ENCODE data around the gene SYAP1.

SYAP1 gene

GRCh38 chrX:16786791-16787735 is 67.7 kb downstream of the SYAP1 start:
- H3K4me2 ChIP-seq (ENCODE audit: insufficient read depth, low read length) = peak overlapping the region; percentile 74
- H2AFZ ChIP-seq (ENCODE audit: low read depth, low read length) = peak overlapping the region; percentile 64
- peak overlapping the region; percentile 70; the same call in 1 of the 2 replicates for H3K27ac ChIP-seq (ENCODE audit: low read length)
- H3K9me3 ChIP-seq (ENCODE audit: insufficient read depth, low read length, severe bottlenecking) = no peaks in the 10 kb centered on the region
- H3K4me1 ChIP-seq (ENCODE audit: insufficient read depth, low read length) = peaks cover 21% of the 10 kb centered on the region
- peaks cover 12% of the 10 kb centered on the region for H3K36me3 ChIP-seq (ENCODE audit: insufficient read depth, low read length)
- no peaks in the 10 kb centered on the region for H3K27me3 ChIP-seq (ENCODE audit: insufficient read depth, low read length, poor library complexity)
- ATAC-seq (ENCODE audit: insufficient read depth, low read depth) (peak; percentile 22), DNase-seq (peak; percentile 37)
- peak overlapping the region; percentile 37 to 84; a peak in 3 of 4 replicates for H3K4me3 ChIP-seq (ENCODE audit: low read depth in 1 of 2, low read length in 2 of 2)
- peaks cover under 1% of the 10 kb centered on the region; the same call in 1 of the 2 replicates for H4K20me1 ChIP-seq (ENCODE audit: insufficient read depth, low read length)
- peaks cover 51% of the 10 kb centered on the region for H3K79me2 ChIP-seq (ENCODE audit: insufficient read depth, low read length)
- H3K9ac ChIP-seq (ENCODE audit: low read depth, low read length) = peak overlapping the region; percentile 71
- no peak for TF ChIP-seq EZH2 (IDR thresholded peaks at IDR 0.05; ENCODE audit: borderline replicate concordance, low read depth, low read length, severe bottlenecking)
- TF ChIP-seq, protein P1, sequence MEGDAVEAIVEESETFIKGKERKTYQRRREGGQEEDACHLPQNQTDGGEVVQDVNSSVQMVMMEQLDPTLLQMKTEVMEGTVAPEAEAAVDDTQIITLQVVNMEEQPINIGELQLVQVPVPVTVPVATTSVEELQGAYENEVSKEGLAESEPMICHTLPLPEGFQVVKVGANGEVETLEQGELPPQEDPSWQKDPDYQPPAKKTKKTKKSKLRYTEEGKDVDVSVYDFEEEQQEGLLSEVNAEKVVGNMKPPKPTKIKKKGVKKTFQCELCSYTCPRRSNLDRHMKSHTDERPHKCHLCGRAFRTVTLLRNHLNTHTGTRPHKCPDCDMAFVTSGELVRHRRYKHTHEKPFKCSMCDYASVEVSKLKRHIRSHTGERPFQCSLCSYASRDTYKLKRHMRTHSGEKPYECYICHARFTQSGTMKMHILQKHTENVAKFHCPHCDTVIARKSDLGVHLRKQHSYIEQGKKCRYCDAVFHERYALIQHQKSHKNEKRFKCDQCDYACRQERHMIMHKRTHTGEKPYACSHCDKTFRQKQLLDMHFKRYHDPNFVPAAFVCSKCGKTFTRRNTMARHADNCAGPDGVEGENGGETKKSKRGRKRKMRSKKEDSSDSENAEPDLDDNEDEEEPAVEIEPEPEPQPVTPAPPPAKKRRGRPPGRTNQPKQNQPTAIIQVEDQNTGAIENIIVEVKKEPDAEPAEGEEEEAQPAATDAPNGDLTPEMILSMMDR (IDR thresholded peaks at IDR 0.05; ENCODE audit: borderline replicate concordance, extremely low read depth, low read length, poor library complexity, severe bottlenecking) = no peak

DNA sequence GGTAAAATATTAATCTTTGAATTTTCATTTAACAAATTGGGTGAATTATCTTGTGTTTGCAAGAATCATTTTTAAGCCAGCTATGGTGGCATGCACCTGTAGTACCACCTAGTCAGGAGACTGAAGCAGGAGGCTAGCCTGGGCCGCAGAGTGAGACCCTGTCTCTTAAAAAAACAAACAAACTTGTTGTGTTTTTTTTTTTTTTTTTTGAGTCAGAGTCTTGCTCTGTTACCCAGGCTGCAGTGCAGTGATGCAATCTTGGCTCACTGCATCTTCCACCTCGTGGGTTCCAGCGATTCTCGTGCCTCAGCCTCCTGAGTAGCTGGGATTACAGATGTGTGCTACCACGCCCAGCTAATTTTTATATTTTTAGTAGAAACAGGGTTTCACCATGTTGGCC is 69.1 kb downstream of the SYAP1 start:
- DNase-seq (no peak), ATAC-seq (ENCODE audit: insufficient read depth, low read depth) (no peak)
- peaks cover 3% of the 10 kb centered on the region; the same call in 1 of the 2 replicates for H4K20me1 ChIP-seq (ENCODE audit: insufficient read depth, low read length)
- H3K4me2 ChIP-seq (ENCODE audit: insufficient read depth, low read length) = peak overlapping the region; percentile 74; the same call in 1 of the 2 replicates
- peaks cover 14% of the 10 kb centered on the region for H3K36me3 ChIP-seq (ENCODE audit: insufficient read depth, low read length)
- H3K4me3 ChIP-seq (ENCODE audit: low read depth in 1 of 2, low read length in 2 of 2) = no peak overlapping the region
- no peaks in the 10 kb centered on the region for H3K27me3 ChIP-seq (ENCODE audit: insufficient read depth, low read length, poor library complexity)
- no peak overlapping the region for H3K27ac ChIP-seq (ENCODE audit: low read length)
- no peak overlapping the region for H3K9ac ChIP-seq (ENCODE audit: low read depth, low read length)
- no peaks in the 10 kb centered on the region for H3K9me3 ChIP-seq (ENCODE audit: insufficient read depth, low read length, severe bottlenecking)
- peaks cover 21% of the 10 kb centered on the region for H3K4me1 ChIP-seq (ENCODE audit: insufficient read depth, low read length)
- peaks cover 61% of the 10 kb centered on the region for H3K79me2 ChIP-seq (ENCODE audit: insufficient read depth, low read length)
- no peak overlapping the region for H2AFZ ChIP-seq (ENCODE audit: low read depth, low read length)
- TF ChIP-seq EZH2 (IDR thresholded peaks at IDR 0.05; ENCODE audit: borderline replicate concordance, low read depth, low read length, severe bottlenecking) = no peak
- TF ChIP-seq, protein P1 (IDR thresholded peaks at IDR 0.05; ENCODE audit: borderline replicate concordance, extremely low read depth, low read length, poor library complexity, severe bottlenecking) = no peak

DNA sequence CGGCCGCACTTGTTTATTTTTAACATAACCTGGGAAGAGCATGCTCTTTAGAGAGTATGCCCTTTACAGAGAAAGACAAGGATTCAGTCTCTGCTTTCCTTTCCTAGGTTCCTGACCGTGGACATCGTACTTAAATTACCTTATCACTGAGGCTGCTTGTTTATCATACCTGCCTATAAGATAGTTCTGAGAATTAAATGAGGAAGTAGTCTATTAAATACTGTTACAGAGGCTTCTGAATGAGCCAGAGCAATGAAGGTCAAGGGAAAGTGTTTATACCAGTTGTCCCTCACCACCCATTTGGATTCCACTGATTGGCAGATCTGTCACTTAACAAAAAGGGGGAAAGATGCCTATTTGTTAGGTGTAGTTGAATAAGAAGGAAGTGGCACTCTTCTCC is 76.9 kb downstream of the SYAP1 start:
- DNase-seq = no peak
- peaks cover 9% of the 10 kb centered on the region; the same call in 1 of the 2 replicates for H4K20me1 ChIP-seq (ENCODE audit: insufficient read depth, low read length)
- H3K79me2 ChIP-seq (ENCODE audit: insufficient read depth, low read length) = peaks cover 69% of the 10 kb centered on the region
- peaks cover 28% of the 10 kb centered on the region for H3K36me3 ChIP-seq (ENCODE audit: insufficient read depth, low read length)
- H3K4me2 ChIP-seq (ENCODE audit: insufficient read depth, low read length) = no peak overlapping the region
- no peak for ATAC-seq (ENCODE audit: insufficient read depth, low read depth)
- no peak overlapping the region for H3K27ac ChIP-seq (ENCODE audit: low read length)
- no peaks in the 10 kb centered on the region for H3K9me3 ChIP-seq (ENCODE audit: insufficient read depth, low read length, severe bottlenecking)
- H3K4me3 ChIP-seq (ENCODE audit: low read depth in 1 of 2, low read length in 2 of 2) = no peak overlapping the region
- no peak overlapping the region for H3K9ac ChIP-seq (ENCODE audit: low read depth, low read length)
- H3K4me1 ChIP-seq (ENCODE audit: insufficient read depth, low read length) = no peaks in the 10 kb centered on the region
- TF ChIP-seq, protein P1 (IDR thresholded peaks at IDR 0.05; ENCODE audit: borderline replicate concordance, extremely low read depth, low read length, poor library complexity, severe bottlenecking) = no peak
- no peak for TF ChIP-seq EZH2 (IDR thresholded peaks at IDR 0.05; ENCODE audit: borderline replicate concordance, low read depth, low read length, severe bottlenecking)
- H2AFZ ChIP-seq (ENCODE audit: low read depth, low read length) = no peak overlapping the region
- no peaks in the 10 kb centered on the region for H3K27me3 ChIP-seq (ENCODE audit: insufficient read depth, low read length, poor library complexity)
